NB4 (cell line): ENCODE data around the gene NIPAL3.

ENCODE experiments used
- CTCF ChIP-seq: IDR thresholded peaks from one replicate; pipeline ENCODE4 v1.5.1; 2012; ENCODE audit warnings: low read depth, low read length
- MYC ChIP-seq: IDR thresholded peaks from 2 replicates; pipeline ENCODE4 v1.6.1; 2011; ENCODE audit warnings: low read depth, low read length
- POLR2A ChIP-seq: IDR thresholded peaks from 2 replicates; pipeline ENCODE4 v1.6.1; 2011; ENCODE audit warnings: mild to moderate bottlenecking; ENCODE audit not compliant: insufficient read length; ENCODE audit errors: extremely low read depth

GRCh38 chr1:24412408-24412807, 3.2 kb upstream of the NIPAL3 start:
- TF ChIP-seq POLR2A (no peak), CTCF (no peak), MYC (no peak)
